OCI-LY7 (cell line): ENCODE results near the gene GLIS1. TPM values are rescaled to one million over a fixed set of nuclear protein-coding genes. Genes with fewer than 3 reads are reported as not detected.

Experiments used
- BruUV-seq: library from RNA; stranded (reverse); fragments of 400-500 nt; replicated peaks from 2 replicates; lab custom pipeline; 2021; lab: Mats Ljungman, UMichigan
- CTCF ChIA-PET: fragments of 300-600 bp; sonication (Branson Sonifier 250); formaldehyde crosslinking; loops from one replicate; lab custom pipeline; 2022; ENCODE audit warnings: antibody characterized with exemption; ENCODE audit not compliant: unreplicated experiment; lab: Charles Lee
- POLR2A ChIA-PET: fragments of 300-600 bp; sonication (Branson Sonifier 250); formaldehyde crosslinking; loops from one replicate; lab custom pipeline; 2022; ENCODE audit warnings: antibody characterized with exemption; lab: Charles Lee
- DNase-seq: peaks from one replicate; pipeline ENCODE4 v3.0.0-alpha.2; 2015; ENCODE audit warnings: low spot score
- H2AFZ ChIP-seq: fragments of 200-600 bp; sonication (generic), shearing (Covaris generic); 2 replicates; pipeline ENCODE4 v1.6.1; 2014; ENCODE audit warnings: mild to moderate bottlenecking, antibody characterized with exemption, low read length, moderate library complexity
- H3K27ac ChIP-seq: fragments of 200-600 bp; sonication (generic); 2 replicates; pipeline ENCODE4 v1.5.1; 2014; ENCODE audit warnings: mixed run types, low read depth, mild to moderate bottlenecking, moderate library complexity, low read length, inconsistent platforms; ENCODE audit not compliant: poor library complexity, severe bottlenecking
- H3K36me3 ChIP-seq: fragments of 200-600 bp; sonication (generic); 2 replicates; pipeline ENCODE4 v1.6.1; 2014; ENCODE audit warnings: mild to moderate bottlenecking, antibody characterized with exemption, low read length, moderate library complexity, mixed read lengths; ENCODE audit not compliant: insufficient read depth
- H3K4me1 ChIP-seq: fragments of 200-600 bp; sonication (generic); 2 replicates; pipeline ENCODE4 v1.5.1; 2014; ENCODE audit warnings: mild to moderate bottlenecking, low read length; ENCODE audit not compliant: insufficient read depth, poor library complexity, severe bottlenecking
- H3K4me2 ChIP-seq: fragments of 200-600 bp; sonication (generic); 2 replicates; pipeline ENCODE4 v1.6.1; 2014; ENCODE audit warnings: mild to moderate bottlenecking, low read length
- H3K4me3 ChIP-seq: fragments of 200-600 bp; sonication (generic); 2 replicates; pipeline ENCODE4 v1.5.1; 2014; ENCODE audit warnings: mild to moderate bottlenecking, low read depth, low read length; ENCODE audit not compliant: poor library complexity, severe bottlenecking
- H3K79me2 ChIP-seq: fragments of 200-600 bp; sonication (generic); 2 replicates; pipeline ENCODE4 v1.6.1; 2016; ENCODE audit warnings: low read depth, mild to moderate bottlenecking, low read length, moderate library complexity, mixed read lengths; ENCODE audit not compliant: insufficient read depth
- H3K9me2 ChIP-seq: fragments of 200-600 bp; sonication (generic); 2 replicates; pipeline ENCODE4 v1.6.1; 2016; ENCODE audit warnings: mild to moderate bottlenecking, low read length, mixed read lengths; ENCODE audit not compliant: insufficient read depth
- H3K9me3 ChIP-seq: fragments of 200-600 bp; sonication (generic); 2 replicates; pipeline ENCODE4 v1.6.1; 2014; ENCODE audit warnings: mild to moderate bottlenecking, mixed run types, low read length, mixed read lengths
- H4K20me1 ChIP-seq: fragments of 200-600 bp; sonication (generic); 2 replicates; pipeline ENCODE4 v1.6.1; 2014; ENCODE audit warnings: mild to moderate bottlenecking, antibody characterized with exemption, low read length, moderate library complexity, mixed read lengths; ENCODE audit not compliant: insufficient read depth
- EZH2phosphoT487 ChIP-seq: fragments of 200-600 bp; sonication (generic); IDR thresholded peaks from 2 replicates; pipeline ENCODE4 v1.6.1; 2018; ENCODE audit warnings: low read depth, borderline replicate concordance, mild to moderate bottlenecking, mixed run types, antibody characterized with exemption, low read length, moderate library complexity, mixed read lengths
- intact Hi-C: fragments of 100-400 bp; cut with micrococcal nuclease; formaldehyde crosslinking; loops from one replicate; pipeline ENCODE4 v1.10.0; 2022; ENCODE audit not compliant: unreplicated experiment
- total RNA-seq, 2 experiments: library from RNA; depleted of rRNA in 1 of 2; stranded (reverse); fragments of >200 nt in 1 of 2; shearing (Covaris generic) in 1 of 2; gene quantifications; 2 replicates each; pipeline ENCODE4 v1.2.3, GENCODE V29; 2014 to 2022
- TF ChIP-seq, protein P1 (sequence below): fragments of 200-600 bp; sonication (generic); conservative IDR thresholded peaks from 2 replicates; pipeline ENCODE4 v1.5.1; 2014; ENCODE audit warnings: mild to moderate bottlenecking, antibody characterized with exemption, low read length, moderate library complexity, mixed read lengths

GLIS1 gene
- total RNA-seq, 2 experiments from 2014 or later: not detected

DNA sequence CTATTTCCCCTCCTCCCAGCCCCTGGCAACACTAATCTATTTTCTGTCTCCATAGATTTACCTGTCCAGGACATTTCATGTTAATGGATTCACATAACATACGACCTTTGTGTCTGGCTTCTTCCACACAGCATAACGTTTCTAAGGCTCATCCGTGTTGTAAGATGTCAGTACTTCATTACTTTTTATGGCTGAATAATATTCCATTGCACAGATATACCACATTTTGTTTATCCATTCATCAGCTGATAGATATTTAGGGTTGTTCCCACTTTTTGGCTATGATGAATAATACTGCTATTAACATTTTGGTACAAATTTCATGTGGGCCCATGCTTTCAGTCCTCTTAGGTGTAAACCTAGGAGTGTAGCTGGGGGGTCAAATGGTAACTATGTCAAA, 38.2 kb downstream of the GLIS1 start:
- Histone ChIP-seq H2AFZ (no peak overlapping the region), H3K79me2 (no peaks in the 10 kb centered on the region), H4K20me1 (no peaks in the 10 kb centered on the region), H3K27ac (no peak overlapping the region), H3K4me3 (no peak overlapping the region), H3K4me1 (no peaks in the 10 kb centered on the region), H3K9me3 (no peaks in the 10 kb centered on the region), H3K4me2 (no peak overlapping the region), H3K9me2 (no peaks in the 10 kb centered on the region), H3K36me3 (no peaks in the 10 kb centered on the region)
- ChIA-PET CTCF (no interaction called here), POLR2A (no interaction called here)
- no peak for TF ChIP-seq EZH2phosphoT487
- TF ChIP-seq, protein P1, sequence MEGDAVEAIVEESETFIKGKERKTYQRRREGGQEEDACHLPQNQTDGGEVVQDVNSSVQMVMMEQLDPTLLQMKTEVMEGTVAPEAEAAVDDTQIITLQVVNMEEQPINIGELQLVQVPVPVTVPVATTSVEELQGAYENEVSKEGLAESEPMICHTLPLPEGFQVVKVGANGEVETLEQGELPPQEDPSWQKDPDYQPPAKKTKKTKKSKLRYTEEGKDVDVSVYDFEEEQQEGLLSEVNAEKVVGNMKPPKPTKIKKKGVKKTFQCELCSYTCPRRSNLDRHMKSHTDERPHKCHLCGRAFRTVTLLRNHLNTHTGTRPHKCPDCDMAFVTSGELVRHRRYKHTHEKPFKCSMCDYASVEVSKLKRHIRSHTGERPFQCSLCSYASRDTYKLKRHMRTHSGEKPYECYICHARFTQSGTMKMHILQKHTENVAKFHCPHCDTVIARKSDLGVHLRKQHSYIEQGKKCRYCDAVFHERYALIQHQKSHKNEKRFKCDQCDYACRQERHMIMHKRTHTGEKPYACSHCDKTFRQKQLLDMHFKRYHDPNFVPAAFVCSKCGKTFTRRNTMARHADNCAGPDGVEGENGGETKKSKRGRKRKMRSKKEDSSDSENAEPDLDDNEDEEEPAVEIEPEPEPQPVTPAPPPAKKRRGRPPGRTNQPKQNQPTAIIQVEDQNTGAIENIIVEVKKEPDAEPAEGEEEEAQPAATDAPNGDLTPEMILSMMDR: no peak
- intact Hi-C loops: no loop called here
- no peak for DNase-seq
- no TSS peak for BruUV-seq

DNA sequence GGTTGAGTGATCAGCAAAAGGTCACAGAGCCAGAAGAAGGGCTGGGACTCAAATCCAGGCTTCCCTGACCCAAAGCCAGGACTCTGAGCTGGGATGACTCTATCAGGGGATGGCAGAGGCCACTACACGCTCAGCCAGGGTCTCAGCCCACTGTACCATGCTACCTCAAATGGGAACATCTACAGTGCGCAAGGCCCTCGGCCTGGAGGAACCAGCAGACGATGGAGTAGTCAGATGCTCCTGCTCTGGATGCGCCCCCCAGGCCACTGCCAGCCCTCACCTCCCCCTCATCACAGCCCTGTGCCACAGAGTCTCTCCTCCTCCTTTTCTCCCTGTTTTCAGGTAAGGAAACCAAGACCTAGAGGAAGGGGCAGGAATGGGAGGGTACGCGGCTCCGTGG, 39.0 kb downstream of the GLIS1 start:
- no peaks in the 10 kb centered on the region for H4K20me1 ChIP-seq
- H3K36me3 ChIP-seq: no peaks in the 10 kb centered on the region
- H3K27ac ChIP-seq: no peak overlapping the region
- H3K4me2 ChIP-seq: no peak overlapping the region
- no peak for TF ChIP-seq EZH2phosphoT487
- POLR2A ChIA-PET: no interaction called here
- H3K9me2 ChIP-seq: no peaks in the 10 kb centered on the region
- H2AFZ ChIP-seq: no peak overlapping the region
- H3K4me3 ChIP-seq: no peak overlapping the region
- no peaks in the 10 kb centered on the region for H3K79me2 ChIP-seq
- BruUV-seq: no TSS peak
- intact Hi-C loops: no loop called here
- H3K4me1 ChIP-seq: no peaks in the 10 kb centered on the region
- CTCF ChIA-PET: no interaction called here
- no peaks in the 10 kb centered on the region for H3K9me3 ChIP-seq
- DNase-seq: no peak

DNA sequence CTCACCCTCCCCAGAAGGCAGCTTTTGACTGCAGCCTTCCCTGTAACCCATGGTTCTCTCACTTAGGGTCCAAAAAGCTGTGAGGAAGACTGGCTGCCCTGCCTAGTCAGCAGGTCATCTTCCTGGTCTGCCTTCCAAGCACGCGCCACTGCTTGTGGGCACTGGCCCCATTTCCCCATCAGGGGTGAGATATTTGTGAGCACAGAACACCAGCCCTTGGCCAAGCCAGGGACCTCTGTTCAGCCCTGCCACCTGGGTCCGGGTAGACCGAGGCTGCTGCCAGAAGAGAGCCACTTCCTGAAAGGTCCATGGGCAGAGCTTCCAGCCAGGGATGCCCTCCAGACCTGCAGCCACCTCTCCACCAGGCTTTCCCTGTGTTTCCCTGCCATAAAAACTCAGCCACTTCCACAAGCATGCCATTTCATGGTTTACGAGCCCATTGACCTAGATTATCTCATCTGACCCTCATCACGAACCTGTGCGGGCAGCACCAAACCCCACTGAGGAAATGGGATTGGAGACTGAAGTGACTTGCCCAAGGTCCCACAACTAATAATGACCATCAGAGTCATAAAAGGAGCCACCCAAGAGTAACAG, 40.5 kb downstream of the GLIS1 start:
- H3K9me2 ChIP-seq: no peaks in the 10 kb centered on the region
- ChIA-PET CTCF (no interaction called here), POLR2A (no interaction called here)
- H3K9me3 ChIP-seq: no peaks in the 10 kb centered on the region
- H3K4me3 ChIP-seq: no peak overlapping the region
- H3K4me1 ChIP-seq: no peaks in the 10 kb centered on the region
- no peak overlapping the region for H2AFZ ChIP-seq
- H3K4me2 ChIP-seq: no peak overlapping the region
- H3K27ac ChIP-seq: no peak overlapping the region
- TF ChIP-seq EZH2phosphoT487: no peak
- TF ChIP-seq, protein P1: no peak
- intact Hi-C loops: no loop called here
- no TSS peak for BruUV-seq
- no peaks in the 10 kb centered on the region for H4K20me1 ChIP-seq
- no peaks in the 10 kb centered on the region for H3K36me3 ChIP-seq
- no peak for DNase-seq
- H3K79me2 ChIP-seq: no peaks in the 10 kb centered on the region
